Activated naive CD8-positive, alpha-beta T cell treated with anti-CD3 and anti-CD28 coated beads, Interleukin-2, amount 10 ng/mL, durations not matched to agents 7 days and 5 days (primary cell): ENCODE results near the gene AJAP1. TPM values are rescaled to one million over a fixed set of nuclear protein-coding genes. Genes with fewer than 3 reads are reported as not detected.

Experiments
- ATAC-seq: fragments of 150-1000 bp; cut with Tn5 transposase; one replicate; pipeline ENCODE4 v1.10.0; 2021; ENCODE audit warnings: low read depth, moderate library complexity
- POLR2A ChIA-PET: fragments of 350-600 bp; sonication (Branson Sonifier 250); formaldehyde crosslinking; loops from one replicate; lab custom pipeline; 2021; ENCODE audit warnings: antibody characterized with exemption; lab: Charles Lee
- DNase-seq: peaks from one replicate; pipeline ENCODE4 v3.0.0; 2021
- H3K27ac Mint-ChIP-seq: one replicate; pipeline ENCODE4 v1.8.0; 2022; ENCODE audit warnings: mild to moderate bottlenecking, mixed read lengths
- H3K27me3 Mint-ChIP-seq: one replicate; pipeline ENCODE4 v1.8.0; 2022; ENCODE audit warnings: mild to moderate bottlenecking, moderate library complexity, mixed read lengths
- H3K36me3 Mint-ChIP-seq: one replicate; pipeline ENCODE4 v1.8.0; 2021; ENCODE audit warnings: mild to moderate bottlenecking, mixed read lengths
- H3K4me1 Mint-ChIP-seq: one replicate; pipeline ENCODE4 v1.8.0; 2021; ENCODE audit warnings: mixed read lengths
- H3K4me3 Mint-ChIP-seq: one replicate; pipeline ENCODE4 v1.8.0; 2022; ENCODE audit warnings: mild to moderate bottlenecking, moderate library complexity, mixed read lengths
- H3K9me3 Mint-ChIP-seq: one replicate; pipeline ENCODE4 v1.8.0; 2021; ENCODE audit warnings: mixed read lengths
- total RNA-seq, 2 experiments: library from RNA; stranded (reverse); gene quantifications; one replicate each; pipeline ENCODE4 v1.2.3, GENCODE V29; 2021

Gene AJAP1
- total RNA-seq, 2 experiments from 2014 or later, result not detected

DNA sequence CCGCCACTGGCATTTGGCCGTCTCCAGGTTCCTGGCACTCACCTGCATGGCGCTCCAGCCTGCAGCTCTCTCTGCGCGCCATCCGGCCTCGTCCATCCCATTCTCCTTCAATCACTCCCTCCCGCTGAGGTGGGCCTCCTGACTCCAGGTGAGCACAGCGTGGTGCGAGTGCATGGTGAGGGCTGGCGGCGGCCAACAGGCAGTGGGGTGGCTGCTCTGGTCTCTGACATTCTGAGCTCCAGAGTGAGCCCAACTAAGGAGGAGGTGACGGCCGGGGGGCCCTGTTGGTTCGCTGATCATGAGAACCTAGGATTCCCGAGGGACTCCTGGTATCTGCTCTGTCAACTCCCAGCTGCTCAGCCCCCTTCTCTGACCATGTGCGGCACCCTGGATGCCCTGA, 130.4 kb downstream of the AJAP1 start:
- no peaks in the 10 kb centered on the region for H3K9me3 Mint-ChIP-seq
- H3K27me3 Mint-ChIP-seq, result no peaks in the 10 kb centered on the region
- no peak for ATAC-seq
- peaks cover 2% of the 10 kb centered on the region for H3K4me1 Mint-ChIP-seq
- no peak overlapping the region for H3K27ac Mint-ChIP-seq
- no peak for DNase-seq
- H3K36me3 Mint-ChIP-seq, result no peaks in the 10 kb centered on the region
- H3K4me3 Mint-ChIP-seq, result no peak overlapping the region
- POLR2A ChIA-PET, result no interaction called here

- DNase-seq, result no peak
- Mint-ChIP-seq H3K27me3 (peaks cover 2% of the 10 kb centered on the region), H3K27ac (no peak overlapping the region), H3K4me3 (no peak overlapping the region), H3K4me1 (peaks cover 2% of the 10 kb centered on the region), H3K36me3 (no peaks in the 10 kb centered on the region), H3K9me3 (no peaks in the 10 kb centered on the region)
- POLR2A ChIA-PET, result no interaction called here
- no peak for ATAC-seq
Measured at GRCh38 chr1:4786055-4786454, 131.6 kb downstream of the AJAP1 start.

DNA sequence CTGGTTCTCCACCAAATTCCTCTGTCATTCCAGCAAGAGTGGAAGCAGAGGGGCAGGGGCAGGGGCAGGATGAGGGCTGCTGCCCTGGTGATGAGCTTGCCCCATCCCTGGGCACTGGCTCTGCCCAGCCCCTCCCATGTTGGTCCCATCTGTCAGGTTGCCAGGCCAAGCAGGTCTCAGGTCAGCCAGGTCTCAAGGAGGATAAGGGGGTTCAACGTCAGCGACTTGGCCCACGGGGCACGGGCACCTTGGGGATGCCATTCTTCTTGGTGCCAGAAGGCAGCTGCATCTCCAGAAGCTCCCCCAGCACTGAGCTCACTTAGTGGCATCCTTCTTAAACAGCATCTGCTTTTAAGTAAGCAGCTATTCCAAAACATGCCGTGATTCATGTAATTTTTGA, 133.1 kb downstream of the AJAP1 start:
- no peak for ATAC-seq
- Mint-ChIP-seq H3K27ac (no peak overlapping the region), H3K9me3 (no peaks in the 10 kb centered on the region), H3K4me1 (peaks cover 2% of the 10 kb centered on the region), H3K4me3 (no peak overlapping the region), H3K36me3 (no peaks in the 10 kb centered on the region), H3K27me3 (peaks cover 2% of the 10 kb centered on the region)
- POLR2A ChIA-PET, result no interaction called here
- no peak for DNase-seq

GRCh38 chr1:4792565-4792964, 138.2 kb downstream of the AJAP1 start:
- H3K4me1 Mint-ChIP-seq, result peaks cover 3% of the 10 kb centered on the region
- ATAC-seq (no peak), DNase-seq (no peak)
- POLR2A ChIA-PET, result no interaction called here
- no peak overlapping the region for H3K27ac Mint-ChIP-seq
- H3K27me3 Mint-ChIP-seq, result peaks cover 2% of the 10 kb centered on the region
- H3K36me3 Mint-ChIP-seq, result no peaks in the 10 kb centered on the region
- H3K4me3 Mint-ChIP-seq, result no peak overlapping the region
- H3K9me3 Mint-ChIP-seq, result no peaks in the 10 kb centered on the region

- no peaks in the 10 kb centered on the region for H3K36me3 Mint-ChIP-seq
- POLR2A ChIA-PET, result no interaction called here
Measured at GRCh38 chr1:4794020-4794780, 139.8 kb downstream of the AJAP1 start.

DNA sequence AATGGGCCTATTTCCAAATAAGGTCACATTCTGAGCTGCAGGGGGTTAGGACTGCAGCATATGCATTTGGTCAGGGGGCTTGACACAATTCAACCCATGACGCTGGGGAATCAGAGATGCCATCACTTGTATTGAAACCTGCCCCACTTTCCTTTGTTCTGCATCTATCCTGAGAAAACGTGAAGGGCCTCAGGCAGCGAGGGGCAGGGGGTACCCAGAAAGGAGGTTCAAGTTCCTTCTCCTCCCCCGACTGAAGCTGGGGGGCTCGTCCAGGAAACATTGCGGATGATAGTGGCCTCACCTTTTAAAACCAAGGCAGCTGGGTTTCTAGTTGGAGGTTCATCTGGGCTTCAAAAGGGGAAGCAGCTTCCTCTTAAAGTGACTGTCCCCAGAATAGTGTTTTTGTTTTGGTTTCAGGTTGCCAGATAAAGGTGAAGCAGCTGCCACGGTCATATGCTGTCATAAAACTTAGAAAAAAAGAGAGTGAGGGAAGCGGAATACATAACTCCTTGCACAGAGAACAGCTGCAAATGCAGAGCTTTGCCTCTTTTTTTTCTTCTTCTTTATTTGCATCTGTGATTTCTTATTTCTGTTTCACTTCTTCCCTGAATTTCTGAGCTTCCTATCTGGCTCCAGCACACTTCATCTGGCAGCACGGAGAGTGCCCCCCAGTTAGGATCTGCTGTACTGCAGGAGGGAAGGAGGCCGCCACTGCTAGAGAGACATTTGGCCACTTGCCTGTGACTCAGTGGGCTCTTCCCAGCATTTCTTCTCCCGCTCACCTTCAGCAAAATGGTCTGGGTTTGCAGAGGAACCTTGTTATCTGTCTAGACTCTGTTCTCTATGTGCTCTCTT, 142.0 kb downstream of the AJAP1 start:
- Mint-ChIP-seq H3K27me3 (no peaks in the 10 kb centered on the region), H3K4me3 (no peak overlapping the region), H3K9me3 (no peaks in the 10 kb centered on the region), H3K4me1 (peaks cover 3% of the 10 kb centered on the region), H3K36me3 (no peaks in the 10 kb centered on the region), H3K27ac (no peak overlapping the region)
- POLR2A ChIA-PET, result no interaction called here
- ATAC-seq (no peak), DNase-seq (no peak)

More at GRCh38 chr1:4794020-4794780, 139.8 kb downstream of the AJAP1 start:
- H3K27ac Mint-ChIP-seq, result no peak overlapping the region
- ATAC-seq (no peak), DNase-seq (no peak)
- H3K27me3 Mint-ChIP-seq, result peaks cover 2% of the 10 kb centered on the region
- H3K4me3 Mint-ChIP-seq, result no peak overlapping the region
- H3K4me1 Mint-ChIP-seq, result peaks cover 3% of the 10 kb centered on the region
- no peaks in the 10 kb centered on the region for H3K9me3 Mint-ChIP-seq

DNA sequence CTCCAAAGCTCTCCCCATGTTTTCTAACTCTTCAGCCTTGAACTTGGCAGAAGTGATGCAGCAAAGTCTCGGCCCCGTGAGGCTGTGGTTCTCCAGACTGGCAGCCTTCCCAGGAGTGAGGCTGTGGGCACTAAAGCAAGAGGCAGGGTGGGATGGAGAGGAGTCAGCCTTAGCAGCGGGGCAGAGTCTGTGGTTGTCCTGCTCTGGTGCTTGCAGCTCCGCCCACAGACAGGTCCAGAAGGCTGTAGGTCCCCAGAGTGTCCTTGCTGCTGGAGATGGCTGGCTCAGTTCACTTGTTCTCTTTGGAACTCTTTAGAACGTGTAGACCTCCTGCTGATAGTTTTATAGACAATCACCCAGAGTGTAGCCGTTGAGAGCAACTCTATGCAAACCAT, 142.6 kb downstream of the AJAP1 start:
- H3K27me3 Mint-ChIP-seq, result no peaks in the 10 kb centered on the region
- H3K4me3 Mint-ChIP-seq, result no peak overlapping the region
- POLR2A ChIA-PET, result no interaction called here
- ATAC-seq, result no peak
- H3K27ac Mint-ChIP-seq, result no peak overlapping the region
- no peaks in the 10 kb centered on the region for H3K9me3 Mint-ChIP-seq
- H3K4me1 Mint-ChIP-seq, result peaks cover 3% of the 10 kb centered on the region
- no peak for DNase-seq
- H3K36me3 Mint-ChIP-seq, result no peaks in the 10 kb centered on the region

- DNase-seq, result no peak
- Mint-ChIP-seq H3K27ac (no peak overlapping the region), H3K27me3 (no peaks in the 10 kb centered on the region), H3K4me1 (peaks cover 3% of the 10 kb centered on the region), H3K4me3 (no peak overlapping the region), H3K9me3 (no peaks in the 10 kb centered on the region), H3K36me3 (no peaks in the 10 kb centered on the region)
- POLR2A ChIA-PET, result no interaction called here
- no peak for ATAC-seq
Measured at GRCh38 chr1:4797429-4797828, 143.0 kb downstream of the AJAP1 start.

- Mint-ChIP-seq H3K4me1 (peaks cover 3% of the 10 kb centered on the region), H3K36me3 (no peaks in the 10 kb centered on the region), H3K27me3 (no peaks in the 10 kb centered on the region), H3K9me3 (no peaks in the 10 kb centered on the region), H3K4me3 (no peak overlapping the region), H3K27ac (no peak overlapping the region)
- ATAC-seq (no peak), DNase-seq (no peak)
- POLR2A ChIA-PET, result no interaction called here
Measured at GRCh38 chr1:4801192-4801924, 146.9 kb downstream of the AJAP1 start.

GRCh38 chr1:4802024-4802423, 147.6 kb downstream of the AJAP1 start:
- POLR2A ChIA-PET, result no interaction called here
- no peak overlapping the region for H3K4me3 Mint-ChIP-seq
- H3K27me3 Mint-ChIP-seq, result no peaks in the 10 kb centered on the region
- ATAC-seq (no peak), DNase-seq (no peak)
- H3K9me3 Mint-ChIP-seq, result no peaks in the 10 kb centered on the region
- H3K4me1 Mint-ChIP-seq, result no peaks in the 10 kb centered on the region
- H3K27ac Mint-ChIP-seq, result no peak overlapping the region
- H3K36me3 Mint-ChIP-seq, result no peaks in the 10 kb centered on the region

DNA sequence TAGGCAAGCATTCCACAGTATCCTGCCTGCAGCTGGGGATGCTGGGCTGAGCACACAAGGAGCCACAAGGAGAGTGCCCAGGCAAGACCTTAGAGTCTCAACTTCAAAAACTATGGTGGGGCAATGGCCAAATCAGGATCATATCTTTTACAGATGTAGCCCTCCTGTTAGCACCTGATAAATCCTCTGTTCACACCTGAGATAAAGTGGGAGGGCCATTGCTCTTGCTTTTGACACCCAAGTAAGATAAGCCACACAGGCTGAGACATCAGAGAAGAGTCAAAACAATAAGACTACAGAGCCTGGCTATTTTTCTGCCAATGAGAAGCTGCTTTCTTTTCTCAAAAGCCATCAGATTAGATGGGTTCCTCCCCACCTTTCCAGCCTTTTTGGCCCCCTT, 148.9 kb downstream of the AJAP1 start:
- H3K36me3 Mint-ChIP-seq, result no peaks in the 10 kb centered on the region
- peaks cover 3% of the 10 kb centered on the region for H3K27me3 Mint-ChIP-seq
- no peak for DNase-seq
- no peaks in the 10 kb centered on the region for H3K4me1 Mint-ChIP-seq
- H3K9me3 Mint-ChIP-seq, result no peaks in the 10 kb centered on the region
- POLR2A ChIA-PET, result no interaction called here
- no peak for ATAC-seq
- no peak overlapping the region for H3K4me3 Mint-ChIP-seq
- H3K27ac Mint-ChIP-seq, result no peak overlapping the region

- Mint-ChIP-seq H3K27me3 (peaks cover 3% of the 10 kb centered on the region), H3K36me3 (no peaks in the 10 kb centered on the region), H3K27ac (no peak overlapping the region), H3K9me3 (no peaks in the 10 kb centered on the region), H3K4me1 (no peaks in the 10 kb centered on the region), H3K4me3 (no peak overlapping the region)
- ATAC-seq, result no peak
- no peak for DNase-seq
- POLR2A ChIA-PET, result no interaction called here
Measured at GRCh38 chr1:4805987-4806386, 151.6 kb downstream of the AJAP1 start.

DNA sequence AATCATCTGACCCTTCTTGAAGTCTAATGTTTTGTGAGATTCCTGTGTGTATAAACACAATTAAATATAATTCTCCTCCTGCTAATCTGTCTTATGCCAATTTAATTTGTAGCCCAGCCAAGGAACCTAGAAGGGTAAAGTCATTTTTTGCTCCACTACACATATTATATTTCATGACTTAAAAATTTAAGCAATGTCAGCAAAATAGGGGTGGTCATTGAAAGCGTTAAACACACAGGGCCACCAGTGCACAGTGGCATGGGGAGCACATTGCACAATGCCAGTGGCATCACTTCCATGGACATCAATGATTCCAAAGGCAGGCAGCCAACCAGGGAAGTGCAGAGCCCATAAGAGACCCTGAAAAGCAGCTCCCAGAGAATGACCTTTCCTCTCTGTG, 166.1 kb downstream of the AJAP1 start:
- Mint-ChIP-seq H3K9me3 (peaks cover 3% of the 10 kb centered on the region), H3K27me3 (no peaks in the 10 kb centered on the region), H3K36me3 (no peaks in the 10 kb centered on the region), H3K4me1 (no peaks in the 10 kb centered on the region), H3K4me3 (no peak overlapping the region), H3K27ac (no peak overlapping the region)
- ATAC-seq (no peak), DNase-seq (no peak)
- POLR2A ChIA-PET, result no interaction called here
